ENCODE data around the gene CEP89.
"Not testable (repeated sequence)": the region's sequence is repeated elsewhere in the genome, so short reads cannot be mapped to it uniquely, and the experiment has no call there.

CEP89 gene

GRCh38 chr19:32875428-32875827, 96.3 kb downstream of the CEP89 start:
- H3K27ac ChIP-seq = no peak overlapping the region
- no peak for DNase-seq (ENCODE audit: low read depth, low spot score)

GRCh38 chr19:32874605-32875004, 97.2 kb downstream of the CEP89 start:
- DNase-seq (ENCODE audit: low read depth, low spot score) = no peak
- H3K27ac ChIP-seq = no peak overlapping the region

GRCh38 chr19:32873247-32873959, 98.4 kb downstream of the CEP89 start:
- DNase-seq (ENCODE audit: low read depth, low spot score) = no peak
- no peak overlapping the region for H3K27ac ChIP-seq

GRCh38 chr19:32872391-32872790, 99.4 kb downstream of the CEP89 start:
- DNase-seq (ENCODE audit: low read depth, low spot score) = no peak

GRCh38 chr19:32870981-32871451, 100.7 kb downstream of the CEP89 start:
- H3K27ac ChIP-seq = no peak overlapping the region
- no peak for DNase-seq (ENCODE audit: low read depth, low spot score)

More at GRCh38 chr19:32872391-32872790, 99.4 kb downstream of the CEP89 start:
- no peak overlapping the region for H3K27ac ChIP-seq

- no peak for DNase-seq (ENCODE audit: low read depth, low spot score)
- no peak overlapping the region for H3K27ac ChIP-seq
These were observed 101.7 kb downstream of the CEP89 start for GRCh38 chr19:32869966-32870573.

- H3K27ac ChIP-seq = no peak within 1 kb of the TSS
- DNase-seq (ENCODE audit: low read depth, low spot score) = no peak
These were observed 102.3 kb downstream of the CEP89 start, which contains the start of gene SLC7A9 for GRCh38 chr19:32869369-32869965. SLC7A9 (minus strand) TSS chr19:32869767; CDS start chr19:32868534, 1,233 bp downstream.

GRCh38 chr19:32868206-32868950, 103.4 kb downstream of the CEP89 start:
- H3K27ac ChIP-seq = no peak overlapping the region
- no peak for DNase-seq (ENCODE audit: low read depth, low spot score)

- H3K27ac ChIP-seq; DNase-seq (ENCODE audit: low read depth, low spot score): not testable (repeated sequence)
These were observed 104.3 kb downstream of the CEP89 start for GRCh38 chr19:32867436-32867835.

- no peak overlapping the region for H3K27ac ChIP-seq
These were observed 105.0 kb downstream of the CEP89 start for GRCh38 chr19:32866564-32867265.

GRCh38 chr19:32866061-32866460, 105.7 kb downstream of the CEP89 start:
- no peak for DNase-seq (ENCODE audit: low read depth, low spot score)
- no peak overlapping the region for H3K27ac ChIP-seq

More at GRCh38 chr19:32866564-32867265, 105.0 kb downstream of the CEP89 start:
- no peak for DNase-seq (ENCODE audit: low read depth, low spot score)

- DNase-seq (ENCODE audit: low read depth, low spot score) = no peak
These were observed 106.4 kb downstream of the CEP89 start for GRCh38 chr19:32865326-32865725.

GRCh38 chr19:32864318-32865007, 107.3 kb downstream of the CEP89 start:
- no peak overlapping the region for H3K27ac ChIP-seq
- no peak for DNase-seq (ENCODE audit: low read depth, low spot score)

More at GRCh38 chr19:32865326-32865725, 106.4 kb downstream of the CEP89 start:
- H3K27ac ChIP-seq = no peak overlapping the region

- no peak overlapping the region for H3K27ac ChIP-seq
- DNase-seq (ENCODE audit: low read depth, low spot score) = no peak
These were observed 107.9 kb downstream of the CEP89 start for GRCh38 chr19:32863841-32864240.

GRCh38 chr19:32863301-32863700, 108.5 kb downstream of the CEP89 start:
- DNase-seq (ENCODE audit: low read depth, low spot score) = no peak
- H3K27ac ChIP-seq = no peak overlapping the region

- H3K27ac ChIP-seq = no peak overlapping the region
- DNase-seq (ENCODE audit: low read depth, low spot score) = no peak
These were observed 109.0 kb downstream of the CEP89 start for GRCh38 chr19:32862741-32863140.

- no peak overlapping the region for H3K27ac ChIP-seq
- no peak for DNase-seq (ENCODE audit: low read depth, low spot score)
These were observed 109.6 kb downstream of the CEP89 start for GRCh38 chr19:32862173-32862572.

GRCh38 chr19:32861596-32861995, 110.2 kb downstream of the CEP89 start:
- H3K27ac ChIP-seq = no peak overlapping the region
- no peak for DNase-seq (ENCODE audit: low read depth, low spot score)

GRCh38 chr19:32859591-32859990, 112.2 kb downstream of the CEP89 start:
- H3K27ac ChIP-seq = no peak overlapping the region
- DNase-seq (ENCODE audit: low read depth, low spot score) = no peak

Data from epithelial cell of prostate (primary cell).